BLaER1 treated with 17β-estradiol and CSF1 and Interleukin-3, amounts not matched to agents 10 nM and 100 nM (cell line): Measurements from ENCODE around the gene ZNF555.

Experiments used
- H3K27ac ChIP-seq, 11 experiments: shearing (Covaris generic); formaldehyde crosslinking; 2 replicates each; pipeline ENCODE4 v1.8.1; 2022
- H3K27me3 ChIP-seq, 11 experiments: shearing (Covaris generic); formaldehyde crosslinking; 2 replicates each; pipeline ENCODE4 v1.8.1; 2022
- H3K36me3 ChIP-seq, 11 experiments: shearing (Covaris generic); formaldehyde crosslinking; 2 replicates each; pipeline ENCODE4 v1.8.1; 2022
- H3K4me1 ChIP-seq, 10 experiments: shearing (Covaris generic); formaldehyde crosslinking; 2 replicates each; pipeline ENCODE4 v1.8.1; 2022
- H3K4me2 ChIP-seq, 11 experiments: shearing (Covaris generic); formaldehyde crosslinking; 2 replicates each; pipeline ENCODE4 v1.8.1; 2022
- H3K4me3 ChIP-seq, 10 experiments: shearing (Covaris generic); formaldehyde crosslinking; 2 replicates each; pipeline ENCODE4 v1.8.1; 2022
- H3K9ac ChIP-seq, 11 experiments: shearing (Covaris generic); formaldehyde crosslinking; 2 replicates each; pipeline ENCODE4 v1.8.1; 2022
- H3K9me3 ChIP-seq, 11 experiments: shearing (Covaris generic); formaldehyde crosslinking; replicated peaks in 1 of 11; 2 replicates each; pipeline ENCODE4 v1.8.1; 2022
- H4K20me1 ChIP-seq, 11 experiments: shearing (Covaris generic); formaldehyde crosslinking; 2 replicates each; pipeline ENCODE4 v1.8.1; 2022
- Cebpa-rat ChIP-seq, 11 experiments: shearing (Covaris generic); IDR thresholded peaks; 2 replicates each; pipeline ENCODE4 v1.8.1; 2022

ZNF555 gene

GRCh38 chr19:2847507-2847906 is 6.2 kb downstream of the ZNF555 start:
- Histone ChIP-seq H3K9me3 (peaks cover 82 to 89% (median 84%) of the 10 kb centered on the region in 11 experiments), H3K27ac (no peak overlapping the region)
- no peak for TF ChIP-seq Cebpa-rat (IDR thresholded peaks at IDR 0.05)

GRCh38 chr19:2848616-2849015 is 7.3 kb downstream of the ZNF555 start:
- Histone ChIP-seq H3K4me2 (no peak overlapping the region), H4K20me1 (no peaks in the 10 kb centered on the region), H3K36me3 (peaks cover 79 to 98% (median 91%) of the 10 kb centered on the region in 11 experiments), H3K4me1 (peaks cover 0 to 17% (median 5%) of the 10 kb centered on the region in 10 experiments; a peak in 13 of 20 replicates), H3K9me3 (peaks cover 93 to 100% (median 95%) of the 10 kb centered on the region in 11 experiments), H3K27ac (no peak overlapping the region), H3K4me3 (no peak overlapping the region), H3K9ac (no peak overlapping the region), H3K27me3 (0 out of 22 replicates have a peak, but pooled peaks cover 0 to 5% (median 0%) of the 10 kb centered on the region in 11 experiments)
- no peak for TF ChIP-seq Cebpa-rat (IDR thresholded peaks at IDR 0.05)

More at GRCh38 chr19:2847507-2847906, 6.2 kb downstream of the ZNF555 start:
- Histone ChIP-seq H4K20me1 (peaks cover 0 to 8% (median 0%) of the 10 kb centered on the region in 11 experiments; a peak in 4 of 22 replicates), H3K4me3 (no peak overlapping the region), H3K9ac (no peak overlapping the region), H3K27me3 (no peaks in the 10 kb centered on the region), H3K4me1 (peaks cover 8 to 28% (median 13%) of the 10 kb centered on the region in 10 experiments), H3K36me3 (peaks cover 67 to 88% (median 80%) of the 10 kb centered on the region in 11 experiments), H3K4me2 (no peak overlapping the region)

- TF ChIP-seq Cebpa-rat (IDR thresholded peaks at IDR 0.05) = no peak
- H3K27ac ChIP-seq = no peak overlapping the region
- H3K4me1 ChIP-seq = peaks cover 0 to 15% (median 5%) of the 10 kb centered on the region in 10 experiments; a peak in 9 of 20 replicates
- H3K4me2 ChIP-seq = peak overlapping the region in 3 of 11 experiments; percentile 23 to 51 (median 43); a peak in 4 of 22 replicates
- H3K36me3 ChIP-seq = peaks cover 89 to 99% (median 97%) of the 10 kb centered on the region in 11 experiments
- H3K4me3 ChIP-seq = peak overlapping the region in 4 of 10 experiments; percentile 8 to 29 (median 22); a peak in 5 of 20 replicates
- H4K20me1 ChIP-seq = no peaks in the 10 kb centered on the region
- H3K9me3 ChIP-seq = peaks cover 100% of the 10 kb centered on the region in 11 experiments
- H3K9ac ChIP-seq = no peak overlapping the region
- H3K27me3 ChIP-seq = 0 out of 22 replicates have a peak, but pooled peaks cover 0 to 5% (median 0%) of the 10 kb centered on the region in 11 experiments
These were observed 9.1 kb downstream of the ZNF555 start for GRCh38 chr19:2850256-2850925.

- TF ChIP-seq Cebpa-rat (IDR thresholded peaks at IDR 0.05) = no peak
- peaks cover 100% of the 10 kb centered on the region in 11 experiments for H3K9me3 ChIP-seq
- no peak overlapping the region for H3K9ac ChIP-seq
- H3K27ac ChIP-seq = no peak overlapping the region
- no peak overlapping the region for H3K4me2 ChIP-seq
- H4K20me1 ChIP-seq = no peaks in the 10 kb centered on the region
- 0 out of 22 replicates have a peak, but pooled peaks cover 0 to 5% (median 0%) of the 10 kb centered on the region in 11 experiments for H3K27me3 ChIP-seq
- peaks cover 85 to 99% (median 96%) of the 10 kb centered on the region in 11 experiments for H3K36me3 ChIP-seq
- H3K4me3 ChIP-seq = peak overlapping the region; percentile 14 to 48 (median 34); a peak in 15 of 20 replicates
- H3K4me1 ChIP-seq = peaks cover 0 to 10% (median 2%) of the 10 kb centered on the region in 10 experiments; a peak in 8 of 20 replicates
These were observed 11.3 kb downstream of the ZNF555 start for GRCh38 chr19:2852598-2852997.

GRCh38 chr19:2853015-2853606 is 11.8 kb downstream of the ZNF555 start:
- H3K9me3 ChIP-seq = peaks cover 100% of the 10 kb centered on the region in 11 experiments
- peaks cover 86 to 99% (median 96%) of the 10 kb centered on the region in 11 experiments for H3K36me3 ChIP-seq
- H3K27ac ChIP-seq = no peak overlapping the region
- TF ChIP-seq Cebpa-rat (IDR thresholded peaks at IDR 0.05) = no peak
- no peaks in the 10 kb centered on the region for H4K20me1 ChIP-seq
- H3K27me3 ChIP-seq = 0 out of 22 replicates have a peak, but pooled peaks cover 0 to 5% (median 0%) of the 10 kb centered on the region in 11 experiments
- peak overlapping the region; percentile 13 to 48 (median 32); a peak in 17 of 20 replicates for H3K4me3 ChIP-seq
- H3K4me2 ChIP-seq = no peak overlapping the region
- H3K9ac ChIP-seq = no peak overlapping the region
- H3K4me1 ChIP-seq = peaks cover 0 to 10% (median 2%) of the 10 kb centered on the region in 10 experiments; a peak in 8 of 20 replicates

GRCh38 chr19:2854849-2855248 is 13.6 kb downstream of the ZNF555 start:
- H3K27me3 ChIP-seq = 0 out of 22 replicates have a peak, but pooled peaks cover 0 to 5% (median 0%) of the 10 kb centered on the region in 11 experiments
- TF ChIP-seq Cebpa-rat (IDR thresholded peaks at IDR 0.05) = no peak
- peaks cover 0 to 7% (median 2%) of the 10 kb centered on the region in 10 experiments; a peak in 8 of 20 replicates for H3K4me1 ChIP-seq
- H3K9ac ChIP-seq = no peak overlapping the region
- peaks cover 99 to 100% (median 100%) of the 10 kb centered on the region in 11 experiments for H3K9me3 ChIP-seq
- H3K36me3 ChIP-seq = peaks cover 80 to 99% (median 93%) of the 10 kb centered on the region in 11 experiments
- peak overlapping the region in 7 of 10 experiments; percentile 0 to 30 (median 8); a peak in 5 of 20 replicates for H3K4me3 ChIP-seq
- no peaks in the 10 kb centered on the region for H4K20me1 ChIP-seq
- no peak overlapping the region for H3K27ac ChIP-seq
- no peak overlapping the region for H3K4me2 ChIP-seq

GRCh38 chr19:2856457-2857050 is 15.3 kb downstream of the ZNF555 start:
- H3K9ac ChIP-seq = no peak overlapping the region
- peaks cover 63 to 82% (median 76%) of the 10 kb centered on the region in 11 experiments for H3K36me3 ChIP-seq
- TF ChIP-seq Cebpa-rat (IDR thresholded peaks at IDR 0.05) = no peak
- no peaks in the 10 kb centered on the region for H4K20me1 ChIP-seq
- H3K4me3 ChIP-seq = no peak overlapping the region
- no peak overlapping the region for H3K27ac ChIP-seq
- 0 out of 22 replicates have a peak, but pooled peaks cover 0 to 5% (median 0%) of the 10 kb centered on the region in 11 experiments for H3K27me3 ChIP-seq
- no peaks in the 10 kb centered on the region; a peak in 1 of 20 replicates for H3K4me1 ChIP-seq
- peaks cover 82 to 100% (median 89%) of the 10 kb centered on the region in 11 experiments for H3K9me3 ChIP-seq
- H3K4me2 ChIP-seq = no peak overlapping the region

- Histone ChIP-seq H3K9ac (no peak overlapping the region), H3K27me3 (no peaks in the 10 kb centered on the region), H3K4me1 (peaks cover 0 to 6% (median 0%) of the 10 kb centered on the region in 10 experiments; a peak in 4 of 20 replicates), H3K9me3 (peaks cover 72 to 94% (median 76%) of the 10 kb centered on the region in 11 experiments), H3K27ac (no peak overlapping the region), H4K20me1 (no peaks in the 10 kb centered on the region), H3K36me3 (peaks cover 40 to 58% (median 53%) of the 10 kb centered on the region in 11 experiments), H3K4me3 (no peak overlapping the region), H3K4me2 (no peak overlapping the region)
- no peak for TF ChIP-seq Cebpa-rat (IDR thresholded peaks at IDR 0.05)
These were observed 17.6 kb downstream of the ZNF555 start for GRCh38 chr19:2858864-2859263.
